Adipocyte (in vitro differentiated cells): ENCODE measurements around the gene SLC35A2.
A peak's percentile ranks its signal among the peaks of the same experiment; 100 is the strongest.

ENCODE experiments used
- DNase-seq: peaks from one replicate; pipeline ENCODE4 v3.0.0-alpha.2; 2015; ENCODE audit warnings: low read depth
- H3K27me3 ChIP-seq: replicated peaks from 2 replicates; pipeline ENCODE4 v1.7.0; 2013; ENCODE audit warnings: mild to moderate bottlenecking, low read length, moderate library complexity; ENCODE audit not compliant: control insufficient read depth, insufficient read depth
- H3K36me3 ChIP-seq: 2 replicates; pipeline ENCODE4 v1.7.0; 2013; ENCODE audit warnings: low read length, mild to moderate bottlenecking, moderate library complexity; ENCODE audit not compliant: control insufficient read depth, insufficient read depth, severe bottlenecking
- H3K4me1 ChIP-seq: 2 replicates; pipeline ENCODE4 v1.7.0; 2013; ENCODE audit warnings: mild to moderate bottlenecking, low read length, moderate library complexity; ENCODE audit not compliant: control insufficient read depth, insufficient read depth
- H3K4me3 ChIP-seq: 2 replicates; pipeline ENCODE4 v1.7.0; 2013; ENCODE audit warnings: mild to moderate bottlenecking, low read length, moderate library complexity
- H3K9ac ChIP-seq: 2 replicates; pipeline ENCODE4 v1.7.0; 2013; ENCODE audit warnings: mild to moderate bottlenecking, low read length, moderate library complexity
- H3K9me3 ChIP-seq: 2 replicates; pipeline ENCODE4 v1.7.0; 2013; ENCODE audit warnings: mild to moderate bottlenecking, low read length, moderate library complexity; ENCODE audit not compliant: control insufficient read depth

Gene SLC35A2

DNA sequence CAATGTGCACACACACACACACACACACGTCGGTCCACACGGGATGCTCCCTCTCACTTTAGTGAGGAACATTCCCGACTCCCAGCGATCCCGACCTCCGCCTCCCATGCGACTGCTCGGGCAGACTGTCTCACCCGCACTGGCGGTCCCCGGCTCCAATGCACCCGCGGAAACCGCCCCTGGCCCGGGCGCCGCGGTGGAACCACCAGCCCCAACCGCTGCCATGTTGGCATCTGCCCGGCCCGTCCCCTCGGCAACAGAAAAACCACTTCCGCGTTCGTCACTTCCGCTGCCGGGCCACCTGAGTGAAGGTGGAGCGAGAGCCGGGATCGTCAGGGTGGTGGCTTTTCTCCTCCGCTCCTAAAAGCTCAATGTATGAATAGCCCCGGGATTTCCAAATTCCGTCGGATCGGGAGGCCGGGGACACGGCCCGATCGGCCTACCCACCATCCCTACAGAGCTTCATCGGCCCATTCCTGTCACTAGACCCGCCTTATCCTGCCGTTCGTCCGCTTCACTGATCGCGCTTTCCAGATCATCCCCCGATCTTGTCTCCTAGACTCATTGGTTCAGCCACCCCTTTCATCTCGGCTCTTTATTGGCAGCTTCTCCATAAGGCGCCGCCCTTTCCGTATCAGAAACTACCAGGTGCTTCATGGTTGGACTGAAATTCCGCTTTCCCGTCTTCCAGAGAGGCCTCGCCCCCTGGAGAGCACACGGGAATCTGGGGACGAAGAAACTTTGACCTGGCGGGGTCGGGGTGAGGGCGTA lies at the start of gene SLC35A2:
Gene SLC35A2 (minus strand): TSS at position 235 of the 771 bp plus-strand sequence. CDS start 10 bp downstream, at position 225.
- DNase-seq: peak; percentile 82
- no peaks in the 10 kb centered on the region for H3K9me3 ChIP-seq

DNA sequence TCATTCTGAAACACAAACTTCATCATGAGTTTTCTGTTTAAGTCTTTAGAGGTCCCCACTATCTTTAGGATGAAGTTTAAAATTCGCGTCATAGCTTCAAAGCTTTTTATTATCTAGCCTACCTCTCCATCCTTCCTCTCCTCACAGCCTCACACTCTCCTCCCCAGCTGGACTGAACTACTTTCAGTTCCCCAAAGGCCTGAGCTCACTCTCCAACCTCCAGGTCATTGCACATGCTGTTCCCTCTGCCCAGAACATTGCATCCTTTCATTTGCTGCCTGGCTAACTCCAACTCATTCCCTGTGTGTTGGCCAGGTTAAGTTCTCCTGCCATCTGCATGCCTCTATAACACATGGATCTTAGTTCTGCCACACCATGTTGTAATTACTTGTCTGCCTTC lies 48.8 kb upstream of the SLC35A2 start:
- no peak for DNase-seq
- peaks cover 4% of the 10 kb centered on the region for H3K36me3 ChIP-seq
- H3K9me3 ChIP-seq: no peaks in the 10 kb centered on the region
- H3K9ac ChIP-seq: no peak overlapping the region
- no peak overlapping the region for H3K4me3 ChIP-seq
- peaks cover 17% of the 10 kb centered on the region for H3K4me1 ChIP-seq
- H3K27me3 ChIP-seq: no peaks in the 10 kb centered on the region

More for the DNA sequence above, at the start of gene SLC35A2:
- Histone ChIP-seq H3K9ac (peak within 1 kb of the TSS; percentile 86), H3K36me3 (no peaks in the 10 kb centered on the region), H3K4me3 (peak within 1 kb of the TSS; percentile 89), H3K4me1 (no peaks in the 10 kb centered on the region), H3K27me3 (no peaks in the 10 kb centered on the region)

DNA sequence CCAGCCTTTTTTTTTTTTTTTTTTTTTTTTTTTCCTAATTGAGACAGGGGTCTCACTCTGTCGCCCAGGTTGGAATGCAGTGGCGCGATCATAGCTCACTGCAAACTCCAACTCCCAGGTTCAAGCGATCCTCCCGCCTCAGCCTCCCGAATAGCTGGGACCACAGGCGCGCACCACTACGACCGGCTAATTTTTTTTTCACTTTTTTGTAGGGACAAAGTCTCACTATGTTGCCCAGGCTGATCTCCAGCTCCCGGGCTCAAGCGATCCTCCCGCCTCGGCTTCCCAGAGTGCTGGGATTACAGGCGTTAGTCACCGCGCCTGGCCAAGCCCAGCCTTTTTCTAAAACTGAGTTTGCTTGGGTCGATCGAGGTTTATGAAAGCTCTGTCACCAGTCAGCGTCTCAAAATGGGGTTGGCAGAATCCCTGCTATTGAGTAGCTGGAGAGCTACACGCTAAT lies 47.2 kb upstream of the SLC35A2 start:
- H3K36me3 ChIP-seq: peaks cover 7% of the 10 kb centered on the region
- H3K4me1 ChIP-seq: peaks cover 17% of the 10 kb centered on the region
- H3K9ac ChIP-seq: peak overlapping the region; percentile 90
- H3K9me3 ChIP-seq: no peaks in the 10 kb centered on the region
- DNase-seq: peak; percentile 71
- no peaks in the 10 kb centered on the region for H3K27me3 ChIP-seq
- peak overlapping the region; percentile 82 for H3K4me3 ChIP-seq

DNA sequence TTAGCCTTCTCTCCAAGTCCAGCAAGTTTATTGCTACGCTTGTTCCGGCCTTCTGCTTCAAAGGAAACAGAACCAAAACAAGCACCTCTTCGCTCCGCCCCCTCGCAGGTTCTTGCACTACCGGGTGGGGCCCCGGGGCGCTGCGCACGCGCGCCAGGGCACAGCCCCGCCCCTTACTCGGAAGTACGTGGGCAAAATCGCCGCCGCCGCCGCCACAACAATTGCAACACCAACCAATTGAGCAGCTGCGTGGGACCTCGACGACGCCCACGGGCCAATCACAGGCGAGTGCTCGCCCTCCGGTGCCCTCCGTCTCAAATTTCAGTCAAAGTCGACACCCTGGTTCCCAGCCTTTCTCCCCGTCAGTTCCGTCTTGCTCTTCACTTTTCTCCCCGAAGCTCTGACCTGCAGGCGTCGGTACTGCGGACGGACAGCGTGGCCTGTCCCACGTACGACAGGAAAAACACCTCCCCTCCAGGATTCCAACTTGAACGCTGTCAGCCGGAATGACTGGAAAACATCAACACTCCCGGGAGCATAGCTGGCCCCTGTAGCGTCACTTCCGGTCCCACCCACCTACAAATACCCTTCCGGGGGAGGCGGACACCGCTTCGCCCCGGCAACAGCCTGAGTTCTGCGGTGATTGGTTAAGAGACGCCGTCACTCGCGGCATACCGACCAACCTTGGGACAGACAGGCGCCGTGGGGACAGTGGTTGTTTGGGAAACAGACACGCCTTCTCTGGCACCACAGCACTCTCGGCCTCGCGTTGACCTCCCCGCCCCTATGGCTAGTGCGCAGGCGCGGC lies 46.6 kb upstream of the SLC35A2 start:
- peak; percentile 96 for DNase-seq
- Histone ChIP-seq H3K27me3 (no peaks in the 10 kb centered on the region), H3K4me1 (peaks cover 17% of the 10 kb centered on the region), H3K9ac (peak overlapping the region; percentile 90), H3K36me3 (peaks cover 7% of the 10 kb centered on the region), H3K4me3 (peak overlapping the region; percentile 82), H3K9me3 (no peaks in the 10 kb centered on the region)

DNA sequence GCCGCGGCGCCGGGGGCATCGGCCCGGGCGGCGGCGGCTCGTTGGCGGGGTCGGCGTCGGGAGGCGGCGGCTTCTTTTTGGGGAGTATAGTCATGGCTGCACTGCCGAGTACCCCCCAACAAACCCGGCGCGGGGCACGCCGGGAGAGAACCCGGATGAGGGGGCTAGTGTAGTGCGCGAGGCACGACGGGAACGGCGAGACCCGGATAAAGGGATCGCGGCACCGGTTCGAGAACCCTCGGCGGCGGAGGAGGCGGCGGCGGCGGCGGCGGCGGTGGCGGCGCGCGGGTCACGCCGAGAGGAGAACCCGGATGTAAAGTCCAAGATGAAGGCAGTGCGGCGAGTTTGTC lies 46.0 kb upstream of the SLC35A2 start, which contains the start of gene OTUD5:
Gene OTUD5 (minus strand): TSS at position 131 of the 350 bp plus-strand sequence. CDS start 37 bp downstream, at position 94.
- Histone ChIP-seq H3K4me3 (peak within 1 kb of the TSS; percentile 82), H3K9ac (peak within 1 kb of the TSS; percentile 90), H3K9me3 (no peaks in the 10 kb centered on the region), H3K36me3 (peaks cover 7% of the 10 kb centered on the region), H3K27me3 (no peaks in the 10 kb centered on the region), H3K4me1 (peaks cover 18% of the 10 kb centered on the region)
- no peak for DNase-seq

DNA sequence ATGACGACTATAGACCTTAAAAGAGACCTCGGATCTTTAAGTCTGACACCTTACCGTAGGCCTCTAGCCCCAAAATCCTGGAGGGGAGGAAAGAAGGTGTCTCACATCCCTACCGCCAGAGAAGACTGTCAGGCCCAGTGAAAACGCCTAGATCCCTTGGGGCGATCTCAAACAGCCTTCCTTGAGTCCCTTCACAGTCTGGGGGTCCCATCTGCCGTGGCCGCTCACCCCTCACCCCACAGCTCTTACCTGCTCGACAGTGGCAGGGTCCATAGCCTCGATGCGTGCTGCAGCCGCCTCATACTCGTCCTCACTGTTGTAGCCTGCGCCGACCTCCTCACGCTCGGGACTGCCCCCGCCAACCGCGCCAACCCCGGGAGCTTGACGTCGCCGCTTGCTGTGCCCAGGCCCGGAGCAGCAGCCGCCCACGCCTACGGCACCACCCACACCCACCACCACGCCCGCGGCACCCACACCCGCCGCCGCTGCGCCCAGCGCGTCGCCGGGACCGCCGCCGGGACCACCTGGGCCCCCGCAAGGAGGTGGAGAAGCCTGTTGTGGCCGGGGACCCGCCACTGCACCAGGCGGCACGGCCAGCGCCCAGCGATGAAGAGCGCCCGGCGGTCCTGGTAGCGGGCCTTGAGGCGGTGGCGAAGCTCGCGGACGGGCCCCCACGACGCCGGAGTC lies 45.4 kb upstream of the SLC35A2 start:
- peak; percentile 52 for DNase-seq
- Histone ChIP-seq H3K9ac (peak overlapping the region; percentile 86), H3K9me3 (no peaks in the 10 kb centered on the region), H3K36me3 (peaks cover 7% of the 10 kb centered on the region), H3K4me1 (peaks cover 18% of the 10 kb centered on the region), H3K27me3 (no peaks in the 10 kb centered on the region), H3K4me3 (peak overlapping the region; percentile 82)

DNA sequence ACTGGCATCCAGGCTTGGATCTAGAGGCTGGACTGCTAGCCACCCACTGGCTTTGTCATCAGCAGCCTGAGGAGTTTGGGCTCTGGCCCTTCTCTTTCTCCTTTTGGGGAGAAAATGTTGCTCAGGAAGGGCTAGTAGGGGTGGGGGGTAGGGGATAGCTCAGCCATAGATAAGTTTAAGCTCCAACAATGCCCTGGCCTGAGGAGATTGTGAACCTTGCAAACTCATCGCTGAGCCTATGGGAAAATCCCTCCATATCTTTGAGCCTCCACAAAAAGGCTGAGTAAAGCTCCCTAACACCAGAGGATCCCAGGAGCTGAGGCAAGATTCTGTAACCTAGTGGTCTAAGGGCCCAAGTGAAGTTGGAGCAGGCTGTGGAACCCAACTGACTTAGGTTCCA lies 37.1 kb upstream of the SLC35A2 start:
- H3K36me3 ChIP-seq: peaks cover 8% of the 10 kb centered on the region
- H3K9ac ChIP-seq: no peak overlapping the region
- peaks cover 3% of the 10 kb centered on the region for H3K4me1 ChIP-seq
- H3K27me3 ChIP-seq: no peaks in the 10 kb centered on the region
- no peak overlapping the region for H3K4me3 ChIP-seq
- no peak for DNase-seq
- H3K9me3 ChIP-seq: no peaks in the 10 kb centered on the region

DNA sequence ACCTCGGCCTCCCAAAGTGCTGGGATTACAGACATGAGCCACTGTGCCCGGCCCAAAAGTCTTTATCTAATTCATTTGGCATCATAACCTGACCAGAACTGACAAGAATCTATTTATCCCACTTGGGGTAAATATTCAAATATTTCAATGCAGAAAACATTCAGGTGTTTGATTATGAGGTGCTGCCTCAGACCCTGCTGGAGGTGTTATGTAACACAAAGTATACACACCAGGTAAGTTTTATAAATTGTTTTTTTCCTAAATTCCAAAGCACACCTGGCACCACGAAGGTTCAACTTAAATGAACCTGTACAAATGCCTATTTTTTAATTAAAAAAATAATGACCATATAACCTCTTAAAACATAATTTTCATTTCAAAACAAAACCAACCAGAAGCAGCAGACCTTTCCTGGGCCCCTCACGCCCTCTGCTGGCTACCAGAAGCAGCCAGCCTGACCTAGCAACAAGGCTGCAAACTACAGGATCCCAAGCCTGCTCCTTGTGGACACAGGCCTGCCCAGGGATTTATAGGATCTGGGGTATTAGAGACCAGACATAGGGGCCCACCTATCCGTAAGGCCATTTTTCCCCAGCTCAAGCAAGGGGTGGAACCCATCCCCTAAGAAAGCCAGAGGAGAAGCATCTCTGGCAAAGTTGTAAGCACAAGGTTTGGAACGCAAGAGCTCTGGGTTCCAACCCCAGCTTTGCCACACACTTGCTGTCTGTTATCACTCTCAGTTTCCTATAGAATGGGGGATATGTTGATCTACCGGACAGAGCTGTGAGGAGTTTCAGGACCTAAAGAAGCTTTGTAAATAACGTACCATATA lies 34.3 kb upstream of the SLC35A2 start:
- Histone ChIP-seq H3K9me3 (no peaks in the 10 kb centered on the region), H3K4me3 (no peak overlapping the region), H3K4me1 (no peaks in the 10 kb centered on the region), H3K27me3 (no peaks in the 10 kb centered on the region), H3K9ac (no peak overlapping the region), H3K36me3 (peaks cover 14% of the 10 kb centered on the region)
- DNase-seq: peak; percentile 73

DNA sequence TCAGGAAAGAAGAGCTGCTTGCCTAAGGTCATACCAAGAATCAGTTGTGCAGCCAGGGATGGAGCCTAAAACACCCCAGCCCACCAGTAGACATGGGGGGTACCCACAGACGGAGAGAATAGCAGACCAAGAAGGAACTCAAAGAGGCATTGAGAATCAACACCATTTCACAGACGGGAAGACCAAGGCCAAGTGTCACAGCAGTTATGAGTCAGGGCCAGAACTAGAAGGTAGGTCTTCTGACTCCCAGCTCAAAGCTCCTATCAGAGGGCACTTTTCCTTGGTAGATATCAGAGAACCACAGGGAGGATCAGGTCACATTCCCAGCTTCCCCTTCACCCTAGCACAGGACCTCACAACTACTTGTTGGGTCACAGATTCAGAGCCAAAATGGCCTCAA lies 31.4 kb upstream of the SLC35A2 start:
- peaks cover 10% of the 10 kb centered on the region for H3K27me3 ChIP-seq
- H3K36me3 ChIP-seq: peaks cover 25% of the 10 kb centered on the region
- no peaks in the 10 kb centered on the region for H3K9me3 ChIP-seq
- no peaks in the 10 kb centered on the region for H3K4me1 ChIP-seq
- H3K9ac ChIP-seq: no peak overlapping the region
- DNase-seq: no peak
- no peak overlapping the region for H3K4me3 ChIP-seq

DNA sequence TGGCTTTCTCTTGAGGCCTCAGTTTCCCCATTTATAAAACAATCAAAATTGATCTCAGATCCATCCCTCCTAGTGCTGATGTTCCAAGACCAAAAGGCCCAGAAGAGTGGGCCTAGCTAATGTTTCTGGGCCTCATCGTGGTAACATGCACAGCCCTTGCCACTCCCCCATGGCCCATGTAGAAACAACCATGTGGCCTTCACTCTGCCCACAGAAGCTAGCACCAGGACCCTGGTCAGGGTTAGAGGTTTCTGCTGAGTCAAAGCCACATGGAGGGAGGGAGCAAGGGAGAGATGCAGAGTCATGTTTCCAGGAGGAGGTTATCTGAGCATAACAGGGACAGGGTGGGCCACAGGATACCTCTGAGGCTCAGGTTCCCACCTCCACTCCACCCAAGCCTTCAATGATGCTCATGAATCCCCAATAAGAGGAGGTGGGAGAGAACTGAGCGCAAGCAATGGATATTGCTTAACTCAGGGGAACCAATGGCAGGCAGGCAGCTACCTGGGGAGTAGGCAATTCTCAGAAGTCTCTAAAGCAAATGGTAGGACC lies 29.0 kb upstream of the SLC35A2 start:
- DNase-seq: no peak
- H3K36me3 ChIP-seq: peaks cover 25% of the 10 kb centered on the region

More for the DNA sequence above, 29.0 kb upstream of the SLC35A2 start:
- Histone ChIP-seq H3K27me3 (peaks cover 10% of the 10 kb centered on the region), H3K9me3 (no peaks in the 10 kb centered on the region), H3K9ac (no peak overlapping the region), H3K4me3 (no peak overlapping the region), H3K4me1 (no peaks in the 10 kb centered on the region)
